ENCODE data around the gene TANC1. TPM values are rescaled to one million over a fixed set of nuclear protein-coding genes. Genes with fewer than 3 reads are reported as not detected.

The TANC1 gene
- total and polyA plus RNA-seq, 11 donors, result 26.6 to 91.1 (median 68.8) TPM

- no peak for ATAC-seq
- Histone ChIP-seq H3K36me3 (peaks cover 3 to 45% (median 22%) of the 10 kb centered on the region in 9 donors), H3K4me3 (no peak overlapping the region), H3K27me3 (no peaks in the 10 kb centered on the region), H3K27ac (no peak overlapping the region), H3K9me3 (no peaks in the 10 kb centered on the region), H3K4me1 (peaks cover 0 to 7% (median 0%) of the 10 kb centered on the region in 12 donors)
- WGBS, 4 donors, result 86 to 90% (median 88%) methylated on average over 5 of the region's 5 CpGs
- no peak for DNase-seq
- no peak for TF ChIP-seq CTCF (IDR thresholded peaks at IDR 0.05)
- TF ChIP-seq POLR2A (IDR thresholded peaks at IDR 0.05), result no peak
- intact Hi-C loops (cut with DNase I), result no loop called here
Measured at GRCh38 chr2:159272156-159272555, 303.7 kb downstream of the TANC1 start.

- Histone ChIP-seq H3K27ac (no peak overlapping the region), H3K36me3 (peaks cover 3 to 71% (median 27%) of the 10 kb centered on the region in 9 donors), H3K27me3 (no peaks in the 10 kb centered on the region), H3K4me1 (no peaks in the 10 kb centered on the region), H3K4me3 (no peak overlapping the region), H3K9me3 (no peaks in the 10 kb centered on the region)
- TF ChIP-seq CTCF (IDR thresholded peaks at IDR 0.05), result no peak
- no peak for TF ChIP-seq POLR2A (IDR thresholded peaks at IDR 0.05)
- no peak for DNase-seq
- WGBS, 4 donors, result 94 to 99% (median 96%) methylated on average over 1 of the region's 1 CpG
- ATAC-seq, result no peak
- intact Hi-C loops (cut with DNase I), result no loop called here
Measured at GRCh38 chr2:159275111-159275510, 306.7 kb downstream of the TANC1 start.

- 93 to 95% (median 95%) methylated on average over 2 of the region's 2 CpGs for WGBS, 4 donors
- peaks cover 0 to 4% (median 0%) of the 10 kb centered on the region in 12 donors for H3K4me1 ChIP-seq
- no peak overlapping the region for H3K27ac ChIP-seq
- intact Hi-C loops (cut with DNase I), result no loop called here
- no peak for ATAC-seq
- no peak for DNase-seq
- no peak for TF ChIP-seq POLR2A (IDR thresholded peaks at IDR 0.05)
- TF ChIP-seq CTCF (IDR thresholded peaks at IDR 0.05), result no peak
- H3K4me3 ChIP-seq, result no peak overlapping the region
- no peaks in the 10 kb centered on the region for H3K27me3 ChIP-seq
- H3K36me3 ChIP-seq, result peaks cover 0 to 61% (median 12%) of the 10 kb centered on the region in 9 donors
- no peaks in the 10 kb centered on the region for H3K9me3 ChIP-seq
Measured at GRCh38 chr2:159279700-159280099, 311.3 kb downstream of the TANC1 start.

GRCh38 chr2:159281002-159281401 is 312.6 kb downstream of the TANC1 start:
- no peak for DNase-seq
- H3K4me1 ChIP-seq, result peaks cover 0 to 16% (median 7%) of the 10 kb centered on the region in 12 donors
- no peak overlapping the region for H3K27ac ChIP-seq
- intact Hi-C loops (cut with DNase I), result no loop called here
- no peaks in the 10 kb centered on the region for H3K27me3 ChIP-seq
- 96 to 98% (median 97%) methylated on average over 6 of the region's 6 CpGs for WGBS, 4 donors
- TF ChIP-seq CTCF (IDR thresholded peaks at IDR 0.05) (no peak), POLR2A (IDR thresholded peaks at IDR 0.05) (no peak)
- H3K9me3 ChIP-seq, result no peaks in the 10 kb centered on the region
- peaks cover 0 to 52% (median 12%) of the 10 kb centered on the region in 9 donors for H3K36me3 ChIP-seq
- no peak overlapping the region for H3K4me3 ChIP-seq
- ATAC-seq, result no peak

Small RNA genes within 50 kb of the gene (microRNA-seq; reads per million reads assigned to microRNA genes)
- gene MIR6888, result 0 to 0.60 (median 0) reads per million in 4 donors

Other genes starting within 250 kb of the TANC1 start
- not detected for gene DAPL1, start 173.3 kb upstream of the TANC1 start, total RNA-seq
- 1 to 10 TPM in 1 of 2 donors, not detected in 1; 1.3 TPM for gene DAPL1, start 173.3 kb upstream of the TANC1 start, polyA plus RNA-seq